Activated CD8-positive, alpha-beta memory T cell treated with anti-CD3 and anti-CD28 coated beads, Interleukin-2, amount 10 ng/mL, durations not matched to agents 7 days and 5 days (primary cell): ENCODE measurements around the gene MYLK3. TPM values are rescaled to one million over a fixed set of nuclear protein-coding genes. Genes with fewer than 3 reads are reported as not detected.
A peak's percentile ranks its signal among the peaks of the same experiment; 100 is the strongest.

Source experiments
- ATAC-seq: fragments of 150-1000 bp; cut with Tn5 transposase; one replicate; pipeline ENCODE4 v1.10.0; 2021; ENCODE audit warnings: moderate library complexity
- CTCF ChIA-PET: fragments of 350-600 bp; sonication (Branson Sonifier 250); formaldehyde crosslinking; loops from one replicate; lab custom pipeline; 2021; ENCODE audit warnings: antibody characterized with exemption; lab: Charles Lee
- DNase-seq: peaks from one replicate; pipeline ENCODE4 v3.0.0-alpha.2; 2020
- H3K27ac Mint-ChIP-seq: one replicate; pipeline ENCODE4 v1.8.0; 2021; ENCODE audit warnings: mild to moderate bottlenecking, mixed read lengths
- H3K27me3 Mint-ChIP-seq: one replicate; pipeline ENCODE4 v1.8.0; 2021; ENCODE audit warnings: mixed read lengths
- H3K36me3 Mint-ChIP-seq: one replicate; pipeline ENCODE4 v1.8.0; 2021; ENCODE audit warnings: mild to moderate bottlenecking, mixed read lengths
- H3K4me1 Mint-ChIP-seq: one replicate; pipeline ENCODE4 v1.8.0; 2021; ENCODE audit warnings: mixed read lengths
- H3K4me3 Mint-ChIP-seq: one replicate; pipeline ENCODE4 v1.8.0; 2021; ENCODE audit warnings: mild to moderate bottlenecking, moderate library complexity, mixed read lengths
- H3K9me3 Mint-ChIP-seq: one replicate; pipeline ENCODE4 v1.8.0; 2022; ENCODE audit warnings: low read depth, mixed read lengths
- total RNA-seq, 2 experiments: library from RNA; stranded (reverse); gene quantifications; one replicate each; pipeline ENCODE4 v1.2.3, GENCODE V29; 2021

Gene MYLK3
- total RNA-seq, 2 experiments from 2014 or later, result not detected

- DNase-seq, result no peak
- ATAC-seq, result no peak
- Mint-ChIP-seq H3K27me3 (peaks cover 2% of the 10 kb centered on the region), H3K4me3 (no peak overlapping the region), H3K27ac (no peak overlapping the region), H3K9me3 (no peaks in the 10 kb centered on the region), H3K36me3 (no peaks in the 10 kb centered on the region), H3K4me1 (no peaks in the 10 kb centered on the region)
- CTCF ChIA-PET, result no interaction called here
Measured at GRCh38 chr16:46748775-46749705, 896 bp upstream of the MYLK3 start.

- no peak overlapping the region for H3K4me3 Mint-ChIP-seq
- H3K27me3 Mint-ChIP-seq, result no peaks in the 10 kb centered on the region
- CTCF ChIA-PET, result no interaction called here
- no peaks in the 10 kb centered on the region for H3K9me3 Mint-ChIP-seq
- no peak overlapping the region for H3K27ac Mint-ChIP-seq
- no peaks in the 10 kb centered on the region for H3K36me3 Mint-ChIP-seq
- ATAC-seq, result no peak
- peaks cover 5% of the 10 kb centered on the region for H3K4me1 Mint-ChIP-seq
- DNase-seq, result no peak
Measured at GRCh38 chr16:46746821-46747776, 1.0 kb downstream of the MYLK3 start.

GRCh38 chr16:46745617-46746016 lies 2.5 kb downstream of the MYLK3 start:
- no peak for ATAC-seq
- CTCF ChIA-PET, result no interaction called here
- H3K36me3 Mint-ChIP-seq, result no peaks in the 10 kb centered on the region

GRCh38 chr16:46743232-46743719 lies 4.9 kb downstream of the MYLK3 start:
- H3K4me3 Mint-ChIP-seq, result no peak overlapping the region
- peak; percentile 33 for ATAC-seq

More at GRCh38 chr16:46745617-46746016, 2.5 kb downstream of the MYLK3 start:
- H3K27me3 Mint-ChIP-seq, result no peaks in the 10 kb centered on the region
- no peaks in the 10 kb centered on the region for H3K9me3 Mint-ChIP-seq
- H3K27ac Mint-ChIP-seq, result no peak overlapping the region
- no peak overlapping the region for H3K4me3 Mint-ChIP-seq
- peaks cover 5% of the 10 kb centered on the region for H3K4me1 Mint-ChIP-seq
- no peak for DNase-seq

GRCh38 chr16:46739934-46740333 lies 8.2 kb downstream of the MYLK3 start:
- no peak for ATAC-seq
- DNase-seq, result no peak
- Mint-ChIP-seq H3K4me3 (no peak overlapping the region), H3K9me3 (no peaks in the 10 kb centered on the region), H3K4me1 (peaks cover 5% of the 10 kb centered on the region), H3K36me3 (no peaks in the 10 kb centered on the region), H3K27me3 (no peaks in the 10 kb centered on the region), H3K27ac (no peak overlapping the region)
- CTCF ChIA-PET, result no interaction called here

More at GRCh38 chr16:46743232-46743719, 4.9 kb downstream of the MYLK3 start:
- Mint-ChIP-seq H3K36me3 (no peaks in the 10 kb centered on the region), H3K9me3 (no peaks in the 10 kb centered on the region), H3K27ac (no peak overlapping the region), H3K27me3 (no peaks in the 10 kb centered on the region), H3K4me1 (peaks cover 5% of the 10 kb centered on the region)
- CTCF ChIA-PET, result interaction anchor here (1.4 kb wide), 1 partner anchor 70 kb away, joined by 4 read pairs; no protein-coding TSS in a partner anchor
- DNase-seq, result no peak

- Mint-ChIP-seq H3K36me3 (no peaks in the 10 kb centered on the region), H3K9me3 (no peaks in the 10 kb centered on the region), H3K4me1 (no peaks in the 10 kb centered on the region), H3K4me3 (no peak overlapping the region), H3K27me3 (no peaks in the 10 kb centered on the region), H3K27ac (no peak overlapping the region)
- no peak for DNase-seq
- no peak for ATAC-seq
- CTCF ChIA-PET, result no interaction called here
Measured at GRCh38 chr16:46737621-46738214, 10.4 kb downstream of the MYLK3 start.

GRCh38 chr16:46736695-46737094 lies 11.4 kb downstream of the MYLK3 start:
- no peak overlapping the region for H3K27ac Mint-ChIP-seq

GRCh38 chr16:46733319-46733830 lies 14.8 kb downstream of the MYLK3 start:
- ATAC-seq, result no peak
- Mint-ChIP-seq H3K27ac (no peak overlapping the region), H3K36me3 (no peaks in the 10 kb centered on the region), H3K9me3 (no peaks in the 10 kb centered on the region), H3K4me3 (no peak overlapping the region), H3K4me1 (no peaks in the 10 kb centered on the region), H3K27me3 (no peaks in the 10 kb centered on the region)
- CTCF ChIA-PET, result interaction anchor here (0.7 kb wide), 1 partner anchor 86 kb away, joined by 3 read pairs; no protein-coding TSS in a partner anchor
- DNase-seq, result no peak

More at GRCh38 chr16:46736695-46737094, 11.4 kb downstream of the MYLK3 start:
- ATAC-seq, result no peak
- Mint-ChIP-seq H3K4me1 (no peaks in the 10 kb centered on the region), H3K4me3 (no peak overlapping the region), H3K27me3 (no peaks in the 10 kb centered on the region), H3K36me3 (no peaks in the 10 kb centered on the region), H3K9me3 (no peaks in the 10 kb centered on the region)
- CTCF ChIA-PET, result no interaction called here
- DNase-seq, result no peak

GRCh38 chr16:46732561-46732960 lies 15.6 kb downstream of the MYLK3 start:
- CTCF ChIA-PET, result interaction anchor here (0.7 kb wide), 1 partner anchor 87 kb away, joined by 3 read pairs; no protein-coding TSS in a partner anchor
- no peak overlapping the region for H3K27ac Mint-ChIP-seq

GRCh38 chr16:46731691-46732555 lies 16.2 kb downstream of the MYLK3 start:
- CTCF ChIA-PET, result no interaction called here
- no peak overlapping the region for H3K27ac Mint-ChIP-seq
- H3K4me3 Mint-ChIP-seq, result no peak overlapping the region
- DNase-seq, result no peak
- H3K36me3 Mint-ChIP-seq, result no peaks in the 10 kb centered on the region
- ATAC-seq, result no peak
- H3K4me1 Mint-ChIP-seq, result no peaks in the 10 kb centered on the region
- H3K9me3 Mint-ChIP-seq, result no peaks in the 10 kb centered on the region
- no peaks in the 10 kb centered on the region for H3K27me3 Mint-ChIP-seq

More at GRCh38 chr16:46732561-46732960, 15.6 kb downstream of the MYLK3 start:
- Mint-ChIP-seq H3K4me1 (no peaks in the 10 kb centered on the region), H3K9me3 (no peaks in the 10 kb centered on the region), H3K4me3 (no peak overlapping the region), H3K27me3 (no peaks in the 10 kb centered on the region), H3K36me3 (no peaks in the 10 kb centered on the region)
- ATAC-seq (no peak), DNase-seq (no peak)

GRCh38 chr16:46730801-46731690 lies 17.1 kb downstream of the MYLK3 start:
- H3K9me3 Mint-ChIP-seq, result peaks cover under 1% of the 10 kb centered on the region
- ATAC-seq (no peak), DNase-seq (no peak)
- H3K27me3 Mint-ChIP-seq, result no peaks in the 10 kb centered on the region
- no peaks in the 10 kb centered on the region for H3K4me1 Mint-ChIP-seq
- no peaks in the 10 kb centered on the region for H3K36me3 Mint-ChIP-seq
- no peak overlapping the region for H3K27ac Mint-ChIP-seq
- CTCF ChIA-PET, result no interaction called here
- H3K4me3 Mint-ChIP-seq, result no peak overlapping the region
